ENCODE measurements around the gene MMRN2. TPM values are rescaled to one million over a fixed set of nuclear protein-coding genes. Genes with fewer than 3 reads are reported as not detected.

The MMRN2 gene
- polyA plus RNA-seq, 1 experiment = 0.69 TPM

DNA sequence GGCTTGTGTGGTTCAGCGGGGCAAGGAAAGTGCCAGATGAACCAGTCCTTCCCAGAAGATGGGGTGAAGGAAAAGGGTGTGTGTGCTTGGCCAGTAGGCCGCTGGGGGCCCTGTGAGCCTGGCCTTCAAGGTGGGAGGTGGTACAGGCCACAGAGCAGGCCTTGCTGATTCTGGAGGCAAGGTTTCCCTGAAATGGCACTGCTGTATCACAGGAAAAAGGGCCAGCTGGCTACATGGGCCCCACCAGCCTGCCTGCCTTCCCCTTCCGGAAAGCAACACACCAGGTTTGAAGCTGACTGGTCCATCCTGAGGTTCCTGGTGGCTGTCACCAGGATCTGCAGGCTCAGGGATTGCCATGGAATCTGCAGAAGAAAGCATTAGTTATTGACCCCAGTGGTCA is 12.5 kb downstream of the MMRN2 start:
- CTCF ChIA-PET = no interaction called here

DNA sequence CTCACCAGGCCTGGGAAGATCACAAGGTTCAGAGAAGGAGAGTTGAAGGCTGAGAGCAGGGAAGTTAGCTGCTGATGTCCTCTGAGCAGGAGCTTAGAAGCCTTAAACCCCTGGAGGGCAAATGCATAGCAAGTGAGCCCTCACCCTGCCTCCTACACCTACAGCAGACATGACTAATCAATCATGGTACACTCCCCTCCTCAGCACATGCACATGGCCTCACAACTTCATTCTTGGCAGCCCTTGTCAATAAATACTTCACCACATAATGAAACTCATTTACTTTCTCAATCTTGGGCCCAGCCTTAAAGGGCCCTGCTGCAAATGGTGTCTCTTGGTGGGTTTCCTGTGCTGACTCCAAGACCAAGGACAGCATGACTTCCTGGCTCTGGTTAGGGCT is 12.9 kb downstream of the MMRN2 start:
- CTCF ChIA-PET = no interaction called here

More for the DNA sequence above, 12.5 kb downstream of the MMRN2 start:
- POLR2A ChIA-PET = no interaction called here
- Histone ChIP-seq H3K27me3 (ENCODE audit: control insufficient read depth, insufficient read depth, low read length) (peaks cover 16% of the 10 kb centered on the region), H3K27ac (ENCODE audit: low read depth, low read length) (no peak overlapping the region), H3K4me3 (ENCODE audit: low read depth, low read length) (no peak overlapping the region), H3K9me3 (ENCODE audit: control insufficient read depth, insufficient read depth, low read length) (peaks cover 7% of the 10 kb centered on the region; the same call in 1 of the 2 replicates)
- DNase-seq (ENCODE audit: low read depth, low spot score) = no peak
- TF ChIP-seq, protein P1, sequence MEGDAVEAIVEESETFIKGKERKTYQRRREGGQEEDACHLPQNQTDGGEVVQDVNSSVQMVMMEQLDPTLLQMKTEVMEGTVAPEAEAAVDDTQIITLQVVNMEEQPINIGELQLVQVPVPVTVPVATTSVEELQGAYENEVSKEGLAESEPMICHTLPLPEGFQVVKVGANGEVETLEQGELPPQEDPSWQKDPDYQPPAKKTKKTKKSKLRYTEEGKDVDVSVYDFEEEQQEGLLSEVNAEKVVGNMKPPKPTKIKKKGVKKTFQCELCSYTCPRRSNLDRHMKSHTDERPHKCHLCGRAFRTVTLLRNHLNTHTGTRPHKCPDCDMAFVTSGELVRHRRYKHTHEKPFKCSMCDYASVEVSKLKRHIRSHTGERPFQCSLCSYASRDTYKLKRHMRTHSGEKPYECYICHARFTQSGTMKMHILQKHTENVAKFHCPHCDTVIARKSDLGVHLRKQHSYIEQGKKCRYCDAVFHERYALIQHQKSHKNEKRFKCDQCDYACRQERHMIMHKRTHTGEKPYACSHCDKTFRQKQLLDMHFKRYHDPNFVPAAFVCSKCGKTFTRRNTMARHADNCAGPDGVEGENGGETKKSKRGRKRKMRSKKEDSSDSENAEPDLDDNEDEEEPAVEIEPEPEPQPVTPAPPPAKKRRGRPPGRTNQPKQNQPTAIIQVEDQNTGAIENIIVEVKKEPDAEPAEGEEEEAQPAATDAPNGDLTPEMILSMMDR (IDR thresholded peaks at IDR 0.05; ENCODE audit: low read depth, low read length) = no peak

DNA sequence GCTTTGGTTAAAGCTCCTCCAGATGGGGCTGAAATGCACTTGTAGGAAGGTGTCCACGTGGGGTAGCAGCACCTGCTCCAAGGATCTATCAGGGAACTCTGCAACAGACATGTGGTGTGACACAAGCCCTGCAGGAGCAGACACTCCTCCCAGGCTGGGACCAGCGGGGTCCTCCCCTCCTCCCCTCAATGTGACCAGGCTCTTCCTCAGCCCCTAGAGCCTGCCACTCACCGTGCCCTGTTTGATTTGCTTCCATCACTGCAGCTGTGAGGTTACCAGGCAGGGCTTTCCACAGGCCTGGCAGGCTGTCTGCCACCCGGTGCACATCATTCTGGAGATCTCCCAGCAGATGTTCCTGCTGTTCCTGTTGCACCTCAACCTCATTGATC is 13.4 kb downstream of the MMRN2 start:
- Histone ChIP-seq H3K27me3 (ENCODE audit: control insufficient read depth, insufficient read depth, low read length) (peaks cover 16% of the 10 kb centered on the region), H3K27ac (ENCODE audit: low read depth, low read length) (no peak overlapping the region), H3K4me3 (ENCODE audit: low read depth, low read length) (no peak overlapping the region), H3K9me3 (ENCODE audit: control insufficient read depth, insufficient read depth, low read length) (peaks cover 7% of the 10 kb centered on the region; the same call in 1 of the 2 replicates)
- DNase-seq (ENCODE audit: low read depth, low spot score) = no peak
- ChIA-PET CTCF (interaction anchor here (1.3 to 2.3 kb wide), 2 partner anchors 23 to 250 kb away, joined by 4 to 15 read pairs; partner anchors contain the start of gene ADIRF), POLR2A (no interaction called here)
- TF ChIP-seq, protein P1 (IDR thresholded peaks at IDR 0.05; ENCODE audit: low read depth, low read length) = no peak

More for the DNA sequence above, 12.9 kb downstream of the MMRN2 start:
- Histone ChIP-seq H3K27ac (ENCODE audit: low read depth, low read length) (no peak overlapping the region), H3K27me3 (ENCODE audit: control insufficient read depth, insufficient read depth, low read length) (peaks cover 16% of the 10 kb centered on the region), H3K9me3 (ENCODE audit: control insufficient read depth, insufficient read depth, low read length) (peaks cover 7% of the 10 kb centered on the region; the same call in 1 of the 2 replicates), H3K4me3 (ENCODE audit: low read depth, low read length) (no peak overlapping the region)
- TF ChIP-seq, protein P1 (IDR thresholded peaks at IDR 0.05; ENCODE audit: low read depth, low read length) = no peak
- POLR2A ChIA-PET = no interaction called here
- no peak for DNase-seq (ENCODE audit: low read depth, low spot score)

DNA sequence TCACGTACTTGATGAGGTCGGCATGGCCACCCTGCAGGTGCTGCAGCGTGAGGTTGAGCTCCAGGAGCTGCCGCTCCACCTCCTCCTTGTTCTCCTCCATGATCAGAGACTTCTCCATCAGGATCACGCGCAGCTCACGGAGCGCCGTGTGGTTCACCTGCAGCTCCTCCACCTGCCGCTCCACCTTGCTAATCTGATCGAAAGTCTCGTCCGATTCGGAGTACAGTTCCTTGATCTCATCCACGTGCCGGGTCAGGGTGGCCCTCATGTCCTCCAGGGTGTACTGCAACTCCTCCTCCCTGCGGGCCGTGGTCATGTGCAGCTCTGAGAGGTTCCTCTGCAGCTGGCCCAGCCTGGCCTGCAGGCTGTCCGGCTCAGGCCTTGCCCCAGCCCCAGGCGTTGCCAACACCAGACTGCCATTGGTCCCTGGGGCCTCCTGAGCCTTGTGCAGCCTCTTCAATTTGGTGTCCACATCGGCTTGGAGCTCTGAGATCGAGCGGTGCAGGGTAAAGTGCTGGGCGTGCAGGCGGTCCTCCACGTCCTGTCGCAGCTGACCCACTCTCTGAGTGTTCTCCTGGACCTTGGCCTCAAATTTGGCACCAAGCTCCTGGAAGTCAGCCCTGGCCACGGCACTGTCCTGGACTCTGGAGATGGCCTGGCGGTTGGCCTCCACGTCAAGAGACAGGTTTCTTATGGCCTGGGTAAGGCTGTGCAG is 13.9 kb downstream of the MMRN2 start:
- ChIA-PET POLR2A (no interaction called here), CTCF (interaction anchor here (0.5 to 2.3 kb wide), 5 partner anchors 24 to 250 kb away, joined by 3 to 15 read pairs (median 5); partner anchors contain the start of gene ADIRF)
- Histone ChIP-seq H3K4me3 (ENCODE audit: low read depth, low read length) (no peak overlapping the region), H3K9me3 (ENCODE audit: control insufficient read depth, insufficient read depth, low read length) (peaks cover 7% of the 10 kb centered on the region; the same call in 1 of the 2 replicates), H3K27ac (ENCODE audit: low read depth, low read length) (no peak overlapping the region), H3K27me3 (ENCODE audit: control insufficient read depth, insufficient read depth, low read length) (peaks cover 16% of the 10 kb centered on the region)
- DNase-seq (ENCODE audit: low read depth, low spot score) = no peak
- TF ChIP-seq, protein P1 (IDR thresholded peaks at IDR 0.05; ENCODE audit: low read depth, low read length) = no peak
